ENCODE data around the gene SCEL. TPM values are rescaled to one million over a fixed set of nuclear protein-coding genes. Genes with fewer than 3 reads are reported as not detected.
"Not testable (repeated sequence)": the region's sequence is repeated elsewhere in the genome, so short reads cannot be mapped to it uniquely, and the experiment has no call there.

The SCEL gene
- total RNA-seq, 3 donors from 2014 or later = not detected

GRCh38 chr13:77623806-77624205 is 88.3 kb downstream of the SCEL start:
- H3K27me3 Mint-ChIP-seq (ENCODE audit: low read depth) = peaks cover 8% of the 10 kb centered on the region
- H3K4me3 Mint-ChIP-seq = no peak overlapping the region
- no peaks in the 10 kb centered on the region for H3K9me3 Mint-ChIP-seq
- no peaks in the 10 kb centered on the region for H3K36me3 Mint-ChIP-seq (ENCODE audit: insufficient read depth)
- H3K4me1 Mint-ChIP-seq (ENCODE audit: low read depth) = no peaks in the 10 kb centered on the region
- DNase-seq (no peak), ATAC-seq (no peak)

- no peaks in the 10 kb centered on the region for H3K36me3 Mint-ChIP-seq (ENCODE audit: insufficient read depth)
- peaks cover 14% of the 10 kb centered on the region for H3K27me3 Mint-ChIP-seq (ENCODE audit: low read depth)
- no peaks in the 10 kb centered on the region for H3K9me3 Mint-ChIP-seq
- no peaks in the 10 kb centered on the region for H3K4me1 Mint-ChIP-seq (ENCODE audit: low read depth)
- H3K4me3 Mint-ChIP-seq = no peak overlapping the region
- ATAC-seq = no peak
- no peak for DNase-seq
These were observed 92.7 kb downstream of the SCEL start for GRCh38 chr13:77628170-77628569.

- H3K27me3 Mint-ChIP-seq (ENCODE audit: low read depth) = peaks cover 5% of the 10 kb centered on the region
- H3K4me1 Mint-ChIP-seq (ENCODE audit: low read depth) = no peaks in the 10 kb centered on the region
- ATAC-seq (peak in 1 of 2 donors; percentile 10), DNase-seq (no peak)
- H3K4me3 Mint-ChIP-seq = no peak overlapping the region
- H3K9me3 Mint-ChIP-seq = no peaks in the 10 kb centered on the region
- H3K36me3 Mint-ChIP-seq (ENCODE audit: insufficient read depth) = no peaks in the 10 kb centered on the region
These were observed 102.1 kb downstream of the SCEL start for GRCh38 chr13:77637588-77637987.

- H3K9me3 Mint-ChIP-seq = peaks cover 9% of the 10 kb centered on the region
- no peak overlapping the region for H3K4me3 Mint-ChIP-seq
- peaks cover 9% of the 10 kb centered on the region for H3K27me3 Mint-ChIP-seq (ENCODE audit: low read depth)
- no peak for DNase-seq
- no peaks in the 10 kb centered on the region for H3K36me3 Mint-ChIP-seq (ENCODE audit: insufficient read depth)
- no peaks in the 10 kb centered on the region for H3K4me1 Mint-ChIP-seq (ENCODE audit: low read depth)
- ATAC-seq = no peak
These were observed 114.9 kb downstream of the SCEL start for GRCh38 chr13:77650409-77650808.

GRCh38 chr13:77653301-77653700 is 117.8 kb downstream of the SCEL start:
- ATAC-seq (no peak), DNase-seq (no peak)
- H3K9me3 Mint-ChIP-seq = peaks cover 9% of the 10 kb centered on the region
- no peaks in the 10 kb centered on the region for H3K36me3 Mint-ChIP-seq (ENCODE audit: insufficient read depth)
- H3K4me1 Mint-ChIP-seq (ENCODE audit: low read depth) = no peaks in the 10 kb centered on the region
- no peak overlapping the region for H3K4me3 Mint-ChIP-seq
- peaks cover 4% of the 10 kb centered on the region for H3K27me3 Mint-ChIP-seq (ENCODE audit: low read depth)

- not testable (repeated sequence) for ATAC-seq; H3K4me3 Mint-ChIP-seq; H3K4me1 Mint-ChIP-seq (ENCODE audit: low read depth); DNase-seq; H3K36me3 Mint-ChIP-seq (ENCODE audit: insufficient read depth); H3K27me3 Mint-ChIP-seq (ENCODE audit: low read depth); H3K9me3 Mint-ChIP-seq
These were observed 124.5 kb downstream of the SCEL start for GRCh38 chr13:77660016-77660415.

GRCh38 chr13:77660841-77661250 is 125.3 kb downstream of the SCEL start:
- Mint-ChIP-seq H3K4me1 (ENCODE audit: low read depth) (no peaks in the 10 kb centered on the region), H3K36me3 (ENCODE audit: insufficient read depth) (no peaks in the 10 kb centered on the region), H3K4me3 (no peak overlapping the region), H3K27me3 (ENCODE audit: low read depth) (peaks cover 4% of the 10 kb centered on the region), H3K9me3 (no peaks in the 10 kb centered on the region)
- no peak for ATAC-seq
- DNase-seq = no peak

- not testable (repeated sequence) for ATAC-seq; H3K36me3 Mint-ChIP-seq (ENCODE audit: insufficient read depth)
These were observed 126.8 kb downstream of the SCEL start for GRCh38 chr13:77662301-77662700.

GRCh38 chr13:77662831-77663230 is 127.3 kb downstream of the SCEL start:
- not testable (repeated sequence) for DNase-seq; H3K4me3 Mint-ChIP-seq; H3K36me3 Mint-ChIP-seq (ENCODE audit: insufficient read depth); ATAC-seq; H3K9me3 Mint-ChIP-seq; H3K4me1 Mint-ChIP-seq (ENCODE audit: low read depth)
- peaks cover 15% of the 10 kb centered on the region for H3K27me3 Mint-ChIP-seq (ENCODE audit: low read depth)

More at GRCh38 chr13:77662301-77662700, 126.8 kb downstream of the SCEL start:
- H3K9me3 Mint-ChIP-seq; DNase-seq; H3K4me3 Mint-ChIP-seq; H3K4me1 Mint-ChIP-seq (ENCODE audit: low read depth): not testable (repeated sequence)
- H3K27me3 Mint-ChIP-seq (ENCODE audit: low read depth) = peaks cover 12% of the 10 kb centered on the region

- ATAC-seq (no peak), DNase-seq (no peak)
- Mint-ChIP-seq H3K9me3 (peaks cover 3% of the 10 kb centered on the region), H3K36me3 (ENCODE audit: insufficient read depth) (no peaks in the 10 kb centered on the region), H3K27me3 (ENCODE audit: low read depth) (peaks cover 56% of the 10 kb centered on the region), H3K4me1 (ENCODE audit: low read depth) (no peaks in the 10 kb centered on the region), H3K4me3 (no peak overlapping the region)
These were observed 139.3 kb downstream of the SCEL start for GRCh38 chr13:77674852-77675251.

- DNase-seq = no peak
- peaks cover 30% of the 10 kb centered on the region for H3K27me3 Mint-ChIP-seq (ENCODE audit: low read depth)
- no peaks in the 10 kb centered on the region for H3K4me1 Mint-ChIP-seq (ENCODE audit: low read depth)
- no peaks in the 10 kb centered on the region for H3K36me3 Mint-ChIP-seq (ENCODE audit: insufficient read depth)
- ATAC-seq = no peak
- peaks cover 3% of the 10 kb centered on the region for H3K9me3 Mint-ChIP-seq
- no peak overlapping the region for H3K4me3 Mint-ChIP-seq
These were observed 143.3 kb downstream of the SCEL start for GRCh38 chr13:77678691-77679235.

- ATAC-seq (no peak), DNase-seq (no peak)
- Mint-ChIP-seq H3K4me1 (ENCODE audit: low read depth) (no peaks in the 10 kb centered on the region), H3K27me3 (ENCODE audit: low read depth) (no peaks in the 10 kb centered on the region), H3K4me3 (no peak overlapping the region), H3K9me3 (peaks cover 10% of the 10 kb centered on the region), H3K36me3 (ENCODE audit: insufficient read depth) (no peaks in the 10 kb centered on the region)
These were observed 152.3 kb downstream of the SCEL start for GRCh38 chr13:77687799-77688198.

GRCh38 chr13:77691871-77692270 is 156.4 kb downstream of the SCEL start:
- DNase-seq (no peak), ATAC-seq (no peak)
- H3K36me3 Mint-ChIP-seq (ENCODE audit: insufficient read depth) = no peaks in the 10 kb centered on the region
- no peaks in the 10 kb centered on the region for H3K27me3 Mint-ChIP-seq (ENCODE audit: low read depth)
- H3K9me3 Mint-ChIP-seq = peaks cover 3% of the 10 kb centered on the region
- H3K4me3 Mint-ChIP-seq = no peak overlapping the region
- peaks cover 15% of the 10 kb centered on the region for H3K4me1 Mint-ChIP-seq (ENCODE audit: low read depth)

- H3K4me1 Mint-ChIP-seq (ENCODE audit: low read depth) = peaks cover 17% of the 10 kb centered on the region
- no peak overlapping the region for H3K4me3 Mint-ChIP-seq
- H3K36me3 Mint-ChIP-seq (ENCODE audit: insufficient read depth) = no peaks in the 10 kb centered on the region
- no peaks in the 10 kb centered on the region for H3K27me3 Mint-ChIP-seq (ENCODE audit: low read depth)
- DNase-seq (no peak), ATAC-seq (no peak)
- H3K9me3 Mint-ChIP-seq = no peaks in the 10 kb centered on the region
These were observed 157.4 kb downstream of the SCEL start for GRCh38 chr13:77692746-77693448.

- Mint-ChIP-seq H3K4me3 (no peak overlapping the region), H3K9me3 (no peaks in the 10 kb centered on the region), H3K36me3 (ENCODE audit: insufficient read depth) (no peaks in the 10 kb centered on the region), H3K4me1 (ENCODE audit: low read depth) (peaks cover 17% of the 10 kb centered on the region), H3K27me3 (ENCODE audit: low read depth) (no peaks in the 10 kb centered on the region)
- DNase-seq (no peak), ATAC-seq (no peak)
These were observed 158.0 kb downstream of the SCEL start for GRCh38 chr13:77693449-77693940.
